ENCODE measurements around the gene ANO1.

ANO1 gene

GRCh38 chr11:70048279-70049024, 29.7 kb upstream of the ANO1 start:
- Histone ChIP-seq H3F3A (ENCODE audit: insufficient read depth) (no peaks in the 10 kb centered on the region), H3K9me3 (ENCODE audit: insufficient read depth, low read length) (0 out of 2 replicates have a peak, but pooled peaks cover 6% of the 10 kb centered on the region), H3K4me3 (ENCODE audit: insufficient read depth, low read length, poor library complexity, severe bottlenecking) (no peak overlapping the region), H3K36me3 (ENCODE audit: low read length) (no peaks in the 10 kb centered on the region; the same call in 1 of the 2 replicates), H3K79me2 (ENCODE audit: insufficient read depth, low read length) (no peaks in the 10 kb centered on the region), H3K27ac (ENCODE audit: low read depth, low read length) (no peak overlapping the region), H3K4me2 (ENCODE audit: low read depth, low read length, poor library complexity, severe bottlenecking) (no peak overlapping the region), H2AFZ (ENCODE audit: low read depth, low read length, severe bottlenecking) (no peak overlapping the region), H3K27me3 (ENCODE audit: low read length) (no peaks in the 10 kb centered on the region; the same call in 1 of the 2 replicates), H3K9ac (ENCODE audit: low read length) (no peak overlapping the region), H3K9me2 (replicated peaks; ENCODE audit: insufficient read depth, low read length) (no peaks in the 10 kb centered on the region), H4K20me1 (ENCODE audit: low read depth, low read length) (no peaks in the 10 kb centered on the region)
- TF ChIP-seq EZH2phosphoT487 (conservative IDR thresholded peaks at IDR 0.05; ENCODE audit: low read length) (no peak), CTCF (IDR thresholded peaks at IDR 0.05; ENCODE audit: insufficient read depth, low read length, poor library complexity, severe bottlenecking) (peak; percentile 15)

DNA sequence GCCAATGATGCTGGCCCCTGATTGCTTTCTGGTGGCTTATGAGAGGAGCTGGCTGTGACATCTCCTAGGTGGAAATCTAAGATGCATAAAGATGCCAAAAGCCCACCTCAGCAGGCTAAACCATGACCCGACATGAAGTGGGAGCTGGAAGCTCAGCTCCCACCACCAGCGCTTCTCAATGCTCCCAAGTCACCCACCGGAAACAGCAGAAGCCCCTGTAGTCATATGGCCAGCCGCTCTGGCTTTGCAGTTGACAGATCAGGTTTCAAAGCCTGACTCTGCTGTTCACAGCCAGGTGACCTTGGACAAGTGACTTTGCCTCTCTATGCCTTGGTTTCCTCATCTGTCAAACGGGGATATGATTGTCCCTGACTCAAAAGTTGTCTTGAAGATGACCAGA, 29.1 kb upstream of the ANO1 start:
- Histone ChIP-seq H3F3A (ENCODE audit: insufficient read depth) (no peaks in the 10 kb centered on the region), H3K9ac (ENCODE audit: low read length) (no peak overlapping the region), H3K4me2 (ENCODE audit: low read depth, low read length, poor library complexity, severe bottlenecking) (no peak overlapping the region), H3K9me3 (ENCODE audit: insufficient read depth, low read length) (0 out of 2 replicates have a peak, but pooled peaks cover 6% of the 10 kb centered on the region), H3K79me2 (ENCODE audit: insufficient read depth, low read length) (no peaks in the 10 kb centered on the region), H2AFZ (ENCODE audit: low read depth, low read length, severe bottlenecking) (no peak overlapping the region), H3K27ac (ENCODE audit: low read depth, low read length) (no peak overlapping the region), H3K9me2 (replicated peaks; ENCODE audit: insufficient read depth, low read length) (no peaks in the 10 kb centered on the region), H3K27me3 (ENCODE audit: low read length) (no peaks in the 10 kb centered on the region; the same call in 1 of the 2 replicates), H3K36me3 (ENCODE audit: low read length) (no peaks in the 10 kb centered on the region; the same call in 1 of the 2 replicates), H4K20me1 (ENCODE audit: low read depth, low read length) (no peaks in the 10 kb centered on the region), H3K4me3 (ENCODE audit: insufficient read depth, low read length, poor library complexity, severe bottlenecking) (no peak overlapping the region)
- TF ChIP-seq EZH2phosphoT487 (conservative IDR thresholded peaks at IDR 0.05; ENCODE audit: low read length) = no peak
- TF ChIP-seq CTCF (IDR thresholded peaks at IDR 0.05; ENCODE audit: insufficient read depth, low read length, poor library complexity, severe bottlenecking) = no peak

GRCh38 chr11:70050243-70050642, 27.9 kb upstream of the ANO1 start:
- no peak overlapping the region for H3K27ac ChIP-seq (ENCODE audit: low read depth, low read length)
- H3K79me2 ChIP-seq (ENCODE audit: insufficient read depth, low read length) = no peaks in the 10 kb centered on the region
- no peaks in the 10 kb centered on the region for H3K9me2 ChIP-seq (replicated peaks; ENCODE audit: insufficient read depth, low read length)
- H3K4me2 ChIP-seq (ENCODE audit: low read depth, low read length, poor library complexity, severe bottlenecking) = no peak overlapping the region
- H3F3A ChIP-seq (ENCODE audit: insufficient read depth) = no peaks in the 10 kb centered on the region
- no peak overlapping the region for H2AFZ ChIP-seq (ENCODE audit: low read depth, low read length, severe bottlenecking)
- peaks cover 4% of the 10 kb centered on the region; the same call in 1 of the 2 replicates for H3K27me3 ChIP-seq (ENCODE audit: low read length)
- H3K9me3 ChIP-seq (ENCODE audit: insufficient read depth, low read length) = no peaks in the 10 kb centered on the region
- H3K36me3 ChIP-seq (ENCODE audit: low read length) = 0 out of 2 replicates have a peak, but pooled peaks cover 3% of the 10 kb centered on the region
- H3K4me3 ChIP-seq (ENCODE audit: insufficient read depth, low read length, poor library complexity, severe bottlenecking) = no peak overlapping the region
- no peak overlapping the region for H3K9ac ChIP-seq (ENCODE audit: low read length)
- H4K20me1 ChIP-seq (ENCODE audit: low read depth, low read length) = no peaks in the 10 kb centered on the region
- TF ChIP-seq CTCF (IDR thresholded peaks at IDR 0.05; ENCODE audit: insufficient read depth, low read length, poor library complexity, severe bottlenecking) = no peak
- TF ChIP-seq EZH2phosphoT487 (conservative IDR thresholded peaks at IDR 0.05; ENCODE audit: low read length) = no peak

Measured in SU-DHL-6 (cell line).